Stimulated activated CD8-positive, alpha-beta memory T cell treated with anti-CD3 and anti-CD28 coated beads, Interleukin-7, amount 100 ng/mL, for 1 hour (primary cell): ENCODE data around the gene ZNF594.
"Not testable (repeated sequence)": the region's sequence is repeated elsewhere in the genome, so short reads cannot be mapped to it uniquely, and the experiment has no call there.

Source experiments
- DNase-seq, 2 donors: peaks; one replicate each; pipeline ENCODE4 v3.0.0-alpha.2; 2020; ENCODE audit warnings: low read depth in 2 of 2

ZNF594 gene

GRCh38 chr17:5136580-5137412 lies 54.9 kb downstream of the ZNF594 start:
- DNase-seq: not testable (repeated sequence)

GRCh38 chr17:5135726-5136579 lies 55.7 kb downstream of the ZNF594 start:
- DNase-seq: no peak

- DNase-seq: not testable (repeated sequence)
Observed at GRCh38 chr17:5135131-5135712, 56.4 kb downstream of the ZNF594 start.

- DNase-seq: not testable (repeated sequence)
Observed at GRCh38 chr17:5134571-5134970, 57.1 kb downstream of the ZNF594 start.

- DNase-seq: not testable (repeated sequence)
Observed at GRCh38 chr17:5133961-5134360, 57.7 kb downstream of the ZNF594 start.

GRCh38 chr17:5133311-5133710 lies 58.4 kb downstream of the ZNF594 start:
- DNase-seq: no peak

- not testable (repeated sequence) for DNase-seq
Observed at GRCh38 chr17:5132503-5133225, 59.0 kb downstream of the ZNF594 start.

- DNase-seq: not testable (repeated sequence)
Observed at GRCh38 chr17:5131799-5132502, 59.7 kb downstream of the ZNF594 start.

- no peak for DNase-seq
Observed at GRCh38 chr17:5131146-5131715, 60.4 kb downstream of the ZNF594 start.

GRCh38 chr17:5130687-5131086 lies 61.0 kb downstream of the ZNF594 start:
- not testable (repeated sequence) for DNase-seq

GRCh38 chr17:5130261-5130660 lies 61.4 kb downstream of the ZNF594 start:
- DNase-seq: not testable (repeated sequence)

GRCh38 chr17:5129770-5130169 lies 61.9 kb downstream of the ZNF594 start:
- not testable (repeated sequence) for DNase-seq
